ENCODE results near the gene XDH. TPM values are rescaled to one million over a fixed set of nuclear protein-coding genes. Genes with fewer than 3 reads are reported as not detected.

The XDH gene
- total RNA-seq, 1 experiment from 2014 or later, result 0.59 TPM

Other genes starting within 250 kb of the XDH start
- 0.11 and 0.17 TPM in 2 replicates for gene CAPN14, start 197.2 kb downstream of the XDH start, total RNA-seq (2014; rRNA removed; shearing (Covaris generic))
- 7.3 and 8.7 TPM in 2 replicates for gene EHD3, start 180.6 kb downstream of the XDH start, total RNA-seq (2014; rRNA removed; shearing (Covaris generic))
- 0.04 TPM in 1 of 2 replicates, not detected in the other for gene SRD5A2, start 166.2 kb upstream of the XDH start, total RNA-seq (2014; rRNA removed; shearing (Covaris generic))